ENCODE data around the gene ELK1. TPM values are rescaled to one million over a fixed set of nuclear protein-coding genes. Genes with fewer than 3 reads are reported as not detected.
A peak's percentile ranks its signal among the peaks of the same experiment; 100 is the strongest.

ELK1 gene
- total RNA-seq, 5 donors from 2014 or later (not counting 1 experiment from before 2014, with no cell fraction given) = 28.5 to 40.0 (median 36.0) TPM

- H3K27me3 Mint-ChIP-seq = no peaks in the 10 kb centered on the region
- CTCF ChIA-PET = no interaction called here
- peaks cover 0 to 46% of the 10 kb centered on the region in 2 donors for H3K36me3 ChIP-seq (ENCODE audit: control insufficient read depth in 2 of 2, extremely low read depth in 1 of 2, insufficient read depth in 1 of 2, low read length in 1 of 2)
- H3K9me3 Mint-ChIP-seq = no peaks in the 10 kb centered on the region
- 55% methylated on average over 15 of the region's 31 CpGs for WGBS (ENCODE audit: insufficient coverage)
- H3K27ac Mint-ChIP-seq = peak overlapping the region; percentile 71 to 80
- no peaks in the 10 kb centered on the region for H3K27me3 ChIP-seq (replicated peaks in 1 of 2; ENCODE audit: control insufficient read depth in 2 of 2, extremely low read depth in 1 of 2, insufficient read depth in 2 of 2, low read length in 1 of 2)
- POLR2A ChIA-PET = no interaction called here
- H3K36me3 Mint-ChIP-seq = peaks cover 29% of the 10 kb centered on the region
- H3K4me1 Mint-ChIP-seq = peaks cover 7 to 23% (median 12%) of the 10 kb centered on the region in 3 donors
- peak overlapping the region; percentile 36 to 40 for H3K4me3 ChIP-seq (ENCODE audit: control insufficient read depth in 1 of 2, extremely low read depth in 1 of 2, low read length in 1 of 2)
- peak overlapping the region; percentile 46 to 65 (median 62) for H3K4me3 Mint-ChIP-seq
- no peaks in the 10 kb centered on the region for H3K9me3 ChIP-seq
- DNase-seq (peak in 17 of 35 experiments; percentile 7 to 48 (median 33)), ATAC-seq (replicated peaks in 1 of 4) (peak; percentile 66 to 95 (median 75))
- peaks cover 0 to 20% of the 10 kb centered on the region in 2 experiments for H3K4me1 ChIP-seq (ENCODE audit: control insufficient read depth in 1 of 2, extremely low read depth in 1 of 2, insufficient read depth in 2 of 2, low read length in 2 of 2)
- peak overlapping the region; percentile 29 for H3K27ac ChIP-seq (ENCODE audit: low read length)
These were observed 12.7 kb downstream of the ELK1 start for GRCh38 chrX:47637546-47638195.

DNA sequence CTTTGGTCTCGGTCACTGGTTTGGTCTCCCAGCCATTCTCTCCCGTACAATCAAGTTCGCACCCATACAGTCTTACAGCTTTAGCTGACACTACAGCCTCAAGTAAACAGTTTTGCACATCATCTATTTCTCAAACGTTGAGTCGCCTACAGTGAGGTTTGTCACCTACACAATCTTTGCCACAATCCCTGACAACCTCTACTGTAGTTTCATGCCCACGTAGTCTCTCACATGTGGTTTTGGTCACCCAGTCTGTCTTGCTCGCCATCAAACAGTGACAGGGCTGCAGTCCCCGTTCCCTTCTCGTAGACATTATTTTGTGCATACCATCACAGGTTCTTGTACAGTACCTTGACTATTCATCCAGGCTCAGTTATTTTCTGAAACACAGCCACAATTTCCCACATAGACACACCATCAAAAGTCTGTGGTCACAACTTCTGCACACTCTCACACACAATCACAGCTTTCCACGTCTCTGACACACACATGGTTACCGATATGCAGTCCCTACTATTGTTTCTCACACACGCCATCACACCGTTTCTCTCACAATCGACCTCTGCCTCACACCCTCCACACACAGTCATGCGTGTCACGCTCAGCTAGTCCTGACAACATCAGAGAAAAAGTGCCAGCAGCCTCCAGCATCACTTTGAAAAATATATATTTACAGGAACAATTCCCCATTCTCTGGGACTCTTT lies 15.3 kb downstream of the ELK1 start:
- 14% methylated on average over 9 of the region's 16 CpGs for WGBS (ENCODE audit: insufficient coverage)
- no peaks in the 10 kb centered on the region for H3K27me3 ChIP-seq (replicated peaks in 1 of 2; ENCODE audit: control insufficient read depth in 2 of 2, extremely low read depth in 1 of 2, insufficient read depth in 2 of 2, low read length in 1 of 2)
- H3K4me3 Mint-ChIP-seq = no peak overlapping the region
- no peaks in the 10 kb centered on the region for H3K9me3 Mint-ChIP-seq
- POLR2A ChIA-PET = no interaction called here
- CTCF ChIA-PET = interaction anchor here in 1 of 2 donors (0.7 kb wide), 1 partner anchor 1035 kb away, joined by 3 read pairs; no protein-coding TSS in a partner anchor
- peaks cover 17 to 27% (median 19%) of the 10 kb centered on the region in 3 donors for H3K4me1 Mint-ChIP-seq
- H3K4me3 ChIP-seq (ENCODE audit: control insufficient read depth in 1 of 2, extremely low read depth in 1 of 2, low read length in 1 of 2) = no peak overlapping the region
- no peaks in the 10 kb centered on the region for H3K27me3 Mint-ChIP-seq
- H3K27ac Mint-ChIP-seq = no peak overlapping the region
- peaks cover 0 to 32% of the 10 kb centered on the region in 2 donors for H3K36me3 ChIP-seq (ENCODE audit: control insufficient read depth in 2 of 2, extremely low read depth in 1 of 2, insufficient read depth in 1 of 2, low read length in 1 of 2)
- ATAC-seq (replicated peaks in 1 of 4) (peak in 2 of 4 experiments; percentile 10 to 25), DNase-seq (peak in 3 of 35 experiments; percentile 6 to 52 (median 18))
- H3K36me3 Mint-ChIP-seq = peaks cover 17% of the 10 kb centered on the region
- no peak overlapping the region for H3K27ac ChIP-seq (ENCODE audit: low read length)
- peaks cover 0 to 33% of the 10 kb centered on the region in 2 experiments for H3K4me1 ChIP-seq (ENCODE audit: control insufficient read depth in 1 of 2, extremely low read depth in 1 of 2, insufficient read depth in 2 of 2, low read length in 2 of 2)
- no peaks in the 10 kb centered on the region for H3K9me3 ChIP-seq

GRCh38 chrX:47633689-47634590 lies 16.4 kb downstream of the ELK1 start:
- no peaks in the 10 kb centered on the region for H3K27me3 ChIP-seq (replicated peaks in 1 of 2; ENCODE audit: control insufficient read depth in 2 of 2, extremely low read depth in 1 of 2, insufficient read depth in 2 of 2, low read length in 1 of 2)
- peaks cover 23 to 34% (median 23%) of the 10 kb centered on the region in 3 donors for H3K4me1 Mint-ChIP-seq
- H3K27me3 Mint-ChIP-seq = no peaks in the 10 kb centered on the region
- H3K36me3 Mint-ChIP-seq = peaks cover 9% of the 10 kb centered on the region
- DNase-seq (no peak), ATAC-seq (replicated peaks in 1 of 4) (no peak)
- H3K4me3 ChIP-seq (ENCODE audit: control insufficient read depth in 1 of 2, extremely low read depth in 1 of 2, low read length in 1 of 2) = no peak overlapping the region
- ChIA-PET POLR2A (no interaction called here), CTCF (no interaction called here)
- H3K4me1 ChIP-seq (ENCODE audit: control insufficient read depth in 1 of 2, extremely low read depth in 1 of 2, insufficient read depth in 2 of 2, low read length in 2 of 2) = peaks cover 0 to 42% of the 10 kb centered on the region in 2 experiments
- no peaks in the 10 kb centered on the region for H3K9me3 Mint-ChIP-seq
- H3K27ac ChIP-seq (ENCODE audit: low read length) = no peak overlapping the region
- WGBS (ENCODE audit: insufficient coverage) = 91% methylated on average over 10 of the region's 14 CpGs
- H3K36me3 ChIP-seq (ENCODE audit: control insufficient read depth in 2 of 2, extremely low read depth in 1 of 2, insufficient read depth in 1 of 2, low read length in 1 of 2) = peaks cover 0 to 25% of the 10 kb centered on the region in 2 donors
- no peak overlapping the region for H3K27ac Mint-ChIP-seq
- no peak overlapping the region for H3K4me3 Mint-ChIP-seq
- no peaks in the 10 kb centered on the region for H3K9me3 ChIP-seq

GRCh38 chrX:47632666-47633065 lies 17.7 kb downstream of the ELK1 start:
- peaks cover 22 to 33% (median 29%) of the 10 kb centered on the region in 3 donors for H3K4me1 Mint-ChIP-seq
- peaks cover 3% of the 10 kb centered on the region for H3K36me3 Mint-ChIP-seq
- WGBS (ENCODE audit: insufficient coverage) = no CpG with 5 or more reads among the region's 4 CpGs
- Histone ChIP-seq H3K4me1 (ENCODE audit: control insufficient read depth in 1 of 2, extremely low read depth in 1 of 2, insufficient read depth in 2 of 2, low read length in 2 of 2) (peaks cover 0 to 49% of the 10 kb centered on the region in 2 experiments), H3K36me3 (ENCODE audit: control insufficient read depth in 2 of 2, extremely low read depth in 1 of 2, insufficient read depth in 1 of 2, low read length in 1 of 2) (peaks cover 0 to 12% of the 10 kb centered on the region in 2 donors), H3K27me3 (replicated peaks in 1 of 2; ENCODE audit: control insufficient read depth in 2 of 2, extremely low read depth in 1 of 2, insufficient read depth in 2 of 2, low read length in 1 of 2) (no peaks in the 10 kb centered on the region), H3K9me3 (no peaks in the 10 kb centered on the region), H3K27ac (ENCODE audit: low read length) (no peak overlapping the region), H3K4me3 (ENCODE audit: control insufficient read depth in 1 of 2, extremely low read depth in 1 of 2, low read length in 1 of 2) (no peak overlapping the region)
- POLR2A ChIA-PET = no interaction called here
- H3K27ac Mint-ChIP-seq = peak overlapping the region; percentile 50 to 76
- no peak overlapping the region for H3K4me3 Mint-ChIP-seq
- DNase-seq (no peak), ATAC-seq (replicated peaks in 1 of 4) (no peak)
- H3K27me3 Mint-ChIP-seq = no peaks in the 10 kb centered on the region
- H3K9me3 Mint-ChIP-seq = no peaks in the 10 kb centered on the region
- CTCF ChIA-PET = no interaction called here

DNA sequence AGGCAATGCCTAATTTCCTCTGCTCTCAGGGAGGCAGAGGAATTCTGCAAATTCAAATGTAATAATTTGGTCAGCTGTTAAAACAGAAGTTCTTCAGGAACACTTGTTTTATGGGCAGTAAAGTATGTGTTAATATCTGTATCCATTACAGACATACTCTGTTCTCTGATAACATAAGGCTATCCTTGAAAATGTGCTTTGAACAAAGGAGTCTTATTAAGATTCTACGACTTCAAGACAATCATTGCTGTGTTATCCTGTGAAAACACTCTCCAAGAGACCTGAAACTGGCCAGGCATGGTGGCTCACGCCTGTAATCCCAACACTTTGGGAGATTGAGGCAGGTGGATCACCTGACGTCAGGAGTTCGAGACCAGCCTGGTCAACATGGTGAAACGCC lies 18.7 kb downstream of the ELK1 start:
- no peaks in the 10 kb centered on the region for H3K36me3 Mint-ChIP-seq
- Histone ChIP-seq H3K4me3 (ENCODE audit: control insufficient read depth in 1 of 2, extremely low read depth in 1 of 2, low read length in 1 of 2) (no peak overlapping the region), H3K36me3 (ENCODE audit: control insufficient read depth in 2 of 2, extremely low read depth in 1 of 2, insufficient read depth in 1 of 2, low read length in 1 of 2) (peaks cover 0 to 8% of the 10 kb centered on the region in 2 donors), H3K4me1 (ENCODE audit: control insufficient read depth in 1 of 2, extremely low read depth in 1 of 2, insufficient read depth in 2 of 2, low read length in 2 of 2) (peaks cover 0 to 43% of the 10 kb centered on the region in 2 experiments), H3K9me3 (no peaks in the 10 kb centered on the region), H3K27me3 (replicated peaks in 1 of 2; ENCODE audit: control insufficient read depth in 2 of 2, extremely low read depth in 1 of 2, insufficient read depth in 2 of 2, low read length in 1 of 2) (no peaks in the 10 kb centered on the region), H3K27ac (ENCODE audit: low read length) (no peak overlapping the region)
- POLR2A ChIA-PET = no interaction called here
- DNase-seq (no peak), ATAC-seq (replicated peaks in 1 of 4) (no peak)
- H3K27me3 Mint-ChIP-seq = no peaks in the 10 kb centered on the region
- CTCF ChIA-PET = interaction anchor here in 1 of 2 donors (0.7 kb wide), 1 partner anchor 133 kb away, joined by 7 read pairs; no protein-coding TSS in a partner anchor
- no peak overlapping the region for H3K4me3 Mint-ChIP-seq
- no peak overlapping the region for H3K27ac Mint-ChIP-seq
- no peaks in the 10 kb centered on the region for H3K9me3 Mint-ChIP-seq
- H3K4me1 Mint-ChIP-seq = peaks cover 18 to 27% (median 23%) of the 10 kb centered on the region in 3 donors
- WGBS (ENCODE audit: insufficient coverage) = no CpG with 5 or more reads among the region's 5 CpGs
